Sigmoid colon (tissue), 4 donors: Measurements from ENCODE around the gene OIP5.

ENCODE experiments used
- CTCF ChIP-seq, 4 experiments: fragments of 450-650 bp in 3 of 4; fragments of 200-600 bp in 1 of 4; IDR thresholded peaks; one replicate each; pipeline ENCODE4 v1.5.1; 2016 to 2019; ENCODE audit warnings: antibody characterized with exemption in 4 of 4, mild to moderate bottlenecking in 3 of 4, moderate library complexity in 2 of 4
- EP300 ChIP-seq, 4 donors: sonication (generic); formaldehyde crosslinking; IDR thresholded peaks; one replicate each; pipeline ENCODE4 v1.6.1; 2017; ENCODE audit warnings: antibody characterized with exemption in 4 of 4
- POLR2A ChIP-seq, 2 donors: fragments of 450-650 bp; IDR thresholded peaks; one replicate each; pipeline ENCODE4 v1.6.1; 2016; ENCODE audit warnings: antibody characterized with exemption in 2 of 2, mild to moderate bottlenecking in 2 of 2, moderate library complexity in 2 of 2
- POLR2AphosphoS5 ChIP-seq, 4 donors: sonication (generic); formaldehyde crosslinking; IDR thresholded peaks; one replicate each; pipeline ENCODE4 v1.6.1; 2017; ENCODE audit warnings: antibody characterized with exemption in 4 of 4

GRCh38 chr15:41377978-41378377 is 45.6 kb upstream of the OIP5 start:
- TF ChIP-seq CTCF (IDR thresholded peaks at IDR 0.05) (no peak), POLR2A (IDR thresholded peaks at IDR 0.05) (no peak), POLR2AphosphoS5 (IDR thresholded peaks at IDR 0.05) (no peak), EP300 (IDR thresholded peaks at IDR 0.05) (no peak)
